ELF-1 (cell line): ENCODE data around the gene ACTL7A.
"Not testable (repeated sequence)": the region's sequence is repeated elsewhere in the genome, so short reads cannot be mapped to it uniquely, and the experiment has no call there.

Experiments
- DNase-seq: peaks from one replicate; pipeline ENCODE4 v3.0.0-alpha.2; 2016; ENCODE audit warnings: low read depth, low spot score

ACTL7A gene

DNA sequence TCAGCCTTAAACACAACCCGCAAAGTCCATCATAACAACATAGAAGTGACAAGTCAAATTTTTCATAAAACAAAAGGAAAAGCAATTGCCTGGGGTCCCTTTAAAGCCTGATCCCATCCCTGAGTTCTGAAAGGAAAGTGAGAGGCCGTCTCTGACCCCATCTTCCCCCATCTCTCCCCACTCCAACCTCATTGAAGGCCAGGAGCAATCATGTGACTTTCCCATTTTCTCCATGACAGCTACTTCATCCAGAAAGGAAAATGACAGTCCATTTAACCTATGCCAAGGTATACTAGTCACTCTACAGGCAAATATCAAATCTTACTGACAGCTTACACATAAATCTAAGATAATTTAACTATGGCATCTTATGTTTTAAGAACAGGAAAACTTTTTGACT lies 15.5 kb downstream of the ACTL7A start:
- no peak for DNase-seq

GRCh38 chr9:108880738-108881316 lies 18.8 kb downstream of the ACTL7A start:
- no peak for DNase-seq

DNA sequence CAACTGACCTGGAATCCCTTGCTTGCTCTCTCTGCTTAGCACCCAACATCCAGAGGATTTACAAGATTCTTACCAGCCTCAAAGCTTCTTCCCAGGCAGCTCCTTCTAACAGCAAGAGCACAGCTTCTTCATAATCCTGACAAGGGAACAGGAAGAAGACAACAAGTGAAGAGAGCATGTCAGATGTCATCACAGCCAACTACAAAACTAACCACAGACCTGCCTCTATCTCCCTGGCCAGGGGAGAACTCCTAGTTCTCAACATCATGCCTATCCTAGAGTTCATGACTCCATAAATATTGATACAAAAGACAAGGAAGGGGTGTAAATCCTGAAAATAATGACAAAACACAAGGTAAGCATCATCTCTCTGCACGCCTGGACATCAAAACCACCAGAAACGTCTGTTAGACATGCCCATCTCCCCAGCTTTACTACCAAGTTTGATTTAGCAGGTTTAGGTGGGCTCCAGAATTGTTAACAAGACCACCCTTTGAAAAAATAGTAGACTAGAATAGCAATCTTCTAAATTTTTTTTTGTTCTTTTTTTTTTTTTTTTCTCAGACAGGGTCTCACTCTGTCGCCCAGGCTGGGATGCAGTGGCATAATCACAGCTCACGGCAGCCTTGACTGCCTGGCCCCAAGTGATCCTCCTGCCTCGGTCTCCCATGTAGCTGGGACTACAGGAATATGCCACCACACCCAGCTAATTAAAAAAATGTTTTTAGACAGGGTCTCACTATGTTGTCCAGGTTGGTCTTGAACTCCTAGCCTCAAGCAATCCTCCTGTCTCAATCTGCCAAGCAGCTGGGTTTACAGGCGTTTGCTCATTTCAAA lies 20.2 kb downstream of the ACTL7A start:
- no peak for DNase-seq

DNA sequence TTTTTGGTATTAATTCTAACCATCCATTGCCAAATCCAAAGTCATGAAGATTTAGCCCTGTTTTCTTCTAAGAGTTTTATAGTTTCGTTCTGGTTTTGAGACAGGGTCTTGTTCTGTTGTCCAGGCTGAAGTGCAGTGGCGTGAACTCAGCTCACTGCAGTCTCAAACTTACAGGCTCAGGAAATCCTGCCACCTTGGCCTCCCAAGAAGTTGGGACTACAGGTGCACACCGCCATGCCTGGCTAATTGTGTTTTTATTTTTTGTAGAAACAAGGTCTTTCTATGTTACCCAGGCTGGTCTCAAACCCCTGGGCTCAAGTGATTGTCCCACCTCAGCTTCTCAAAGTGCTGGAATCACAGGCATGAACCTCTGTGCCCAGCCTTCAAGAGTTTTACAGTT lies 21.0 kb downstream of the ACTL7A start:
- DNase-seq: no peak

- no peak for DNase-seq
Measured at GRCh38 chr9:108884701-108885100, 22.6 kb downstream of the ACTL7A start.

DNA sequence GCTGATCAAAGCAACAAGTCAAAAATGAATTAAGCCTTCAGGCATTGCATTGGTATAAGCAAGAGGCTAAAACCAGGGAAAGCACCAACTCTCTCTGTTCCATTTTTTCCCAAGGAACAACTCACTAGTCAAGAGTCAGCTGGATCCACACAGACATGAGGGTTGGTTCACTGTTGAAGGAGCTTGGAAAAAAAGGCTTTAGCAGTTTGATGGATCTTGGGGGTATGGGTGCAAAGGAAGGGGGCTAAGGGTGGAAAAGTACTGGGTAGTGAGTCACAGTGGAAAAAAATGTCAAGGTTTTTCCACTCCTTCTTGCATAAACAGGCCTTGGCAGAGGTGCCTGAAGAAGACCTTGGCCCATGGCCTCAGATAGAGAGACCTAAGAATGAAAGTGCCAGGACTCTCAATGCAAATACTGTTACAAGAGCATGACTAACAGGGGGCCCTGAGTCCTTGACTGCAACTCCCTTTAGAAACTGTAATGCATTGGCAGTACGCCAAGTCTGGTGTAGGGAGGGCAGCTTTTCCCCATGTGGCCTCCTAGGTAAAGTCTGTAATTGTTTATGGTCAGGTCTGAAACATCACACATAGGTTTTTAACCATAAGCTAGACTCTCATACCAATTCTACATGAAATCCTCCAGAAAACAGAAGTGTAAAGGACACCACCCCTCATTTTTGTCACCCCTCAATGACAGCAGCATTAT lies 23.7 kb downstream of the ACTL7A start:
- no peak for DNase-seq

DNA sequence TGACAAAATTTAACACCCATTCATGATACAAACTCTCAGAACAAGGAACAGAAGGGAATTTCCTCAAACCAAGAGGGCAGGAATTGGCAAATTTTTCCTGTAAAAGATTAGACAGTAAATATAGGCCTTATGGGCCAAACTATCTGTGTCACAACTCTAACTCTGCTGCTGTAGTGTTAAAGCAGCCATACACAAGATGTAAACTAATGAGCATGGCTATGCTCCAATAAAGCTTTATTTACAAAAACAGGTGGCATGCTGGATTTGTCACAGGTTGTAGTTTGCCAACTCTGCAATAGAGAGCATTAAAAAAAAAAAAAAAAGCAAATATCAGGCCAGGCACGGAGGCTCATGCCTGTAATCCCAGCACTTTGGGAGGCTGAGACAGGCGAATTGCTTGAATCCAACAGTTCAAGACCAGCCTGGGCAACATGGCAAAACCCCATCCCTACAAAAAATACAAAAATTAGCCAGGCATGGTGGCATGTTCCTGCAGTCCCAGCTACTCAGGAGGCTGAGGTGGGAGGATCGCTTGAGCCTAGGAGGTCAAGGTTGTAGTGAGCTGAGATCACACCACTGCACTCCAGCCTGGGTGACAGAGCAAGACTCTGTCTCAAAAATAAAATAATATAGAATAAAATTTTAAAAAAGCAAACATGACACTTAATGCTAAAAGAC lies 24.7 kb downstream of the ACTL7A start:
- DNase-seq: not testable (repeated sequence)

DNA sequence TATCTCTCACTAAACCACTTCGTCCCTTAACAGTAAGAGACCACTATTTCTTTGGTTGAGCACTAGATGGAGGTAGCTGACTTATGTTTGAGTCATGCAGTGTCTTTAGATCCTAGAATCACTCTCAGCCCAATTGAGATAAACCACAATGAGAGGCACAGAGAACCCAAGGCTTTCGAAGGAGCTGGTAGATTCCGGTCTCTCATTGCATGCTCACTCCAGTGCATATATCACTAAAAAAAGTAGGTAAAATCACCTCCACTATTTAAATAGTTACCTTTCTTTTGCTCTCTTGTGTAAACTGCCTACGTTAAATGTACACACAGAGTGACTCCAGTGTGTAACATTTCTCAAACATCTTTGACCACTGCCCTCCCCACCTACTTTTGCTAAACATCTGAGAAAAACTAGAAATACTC lies 27.6 kb downstream of the ACTL7A start:
- no peak for DNase-seq

DNA sequence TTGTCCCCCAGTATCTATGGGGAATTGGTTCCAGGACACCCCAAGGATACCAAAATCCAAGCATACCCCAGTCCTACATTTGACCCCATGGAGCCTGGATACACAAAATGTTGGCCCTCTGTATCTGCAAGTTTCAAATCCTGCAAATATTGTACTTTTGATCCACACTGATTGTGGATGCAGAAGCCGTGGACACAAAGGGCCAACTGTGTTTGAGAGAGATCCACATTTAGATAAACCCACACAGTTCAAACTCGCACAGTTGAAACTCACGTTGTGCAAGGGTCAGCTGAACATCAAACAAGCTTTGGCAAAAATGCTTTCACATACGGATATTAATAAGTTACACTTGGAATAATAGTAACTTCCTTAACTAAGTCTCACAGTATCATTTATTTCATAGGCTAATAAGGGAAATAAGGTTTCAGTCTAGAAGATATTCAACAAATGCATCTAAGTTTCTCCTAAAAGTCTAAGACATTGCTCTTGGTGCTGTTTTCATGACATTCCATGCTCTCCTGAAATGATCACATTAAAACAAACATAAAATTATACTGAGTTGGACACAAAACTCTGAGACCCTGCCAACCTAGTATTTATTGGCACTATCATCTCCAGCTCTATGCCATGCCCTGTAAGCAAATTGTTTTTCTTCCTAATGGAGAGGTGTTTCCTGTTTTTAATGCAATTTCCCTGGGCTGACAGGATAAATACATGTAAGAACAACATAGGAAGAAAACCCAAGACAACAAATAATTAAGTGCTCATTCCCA lies 32.3 kb downstream of the ACTL7A start:
- no peak for DNase-seq

DNA sequence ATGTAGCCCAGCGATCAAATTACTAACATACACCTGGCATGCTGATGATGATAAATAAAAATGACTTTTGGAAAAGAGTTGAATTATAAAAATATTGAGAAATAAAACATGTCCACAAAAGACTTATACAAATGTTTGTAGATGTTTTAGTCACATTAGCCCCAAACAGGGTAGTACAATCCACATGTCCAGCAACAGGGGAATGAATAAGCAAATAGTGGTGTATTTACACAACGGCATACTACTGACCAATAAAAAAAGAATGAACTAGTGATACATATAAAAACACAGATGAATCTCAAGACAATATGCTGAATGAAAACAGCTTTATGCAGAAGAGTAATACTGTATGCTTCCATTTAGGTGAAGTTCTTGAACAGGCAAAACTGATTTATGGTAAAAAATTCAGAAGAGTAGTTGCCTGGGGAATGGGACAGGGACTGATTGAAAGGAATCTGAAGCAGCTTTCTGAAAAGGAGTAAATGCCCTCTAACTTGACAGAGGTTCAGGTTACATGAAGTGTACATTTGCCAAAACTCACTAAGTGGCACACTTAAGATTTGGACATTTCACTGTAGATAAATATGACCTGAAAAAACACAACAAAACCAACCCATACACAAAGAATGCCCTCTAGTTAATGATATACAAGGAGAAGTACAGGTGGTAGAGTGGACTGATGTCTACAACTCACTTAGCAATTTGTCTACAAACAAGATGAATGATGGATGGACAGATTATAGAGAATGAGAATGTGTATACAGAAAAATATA lies 35.4 kb downstream of the ACTL7A start:
- no peak for DNase-seq

DNA sequence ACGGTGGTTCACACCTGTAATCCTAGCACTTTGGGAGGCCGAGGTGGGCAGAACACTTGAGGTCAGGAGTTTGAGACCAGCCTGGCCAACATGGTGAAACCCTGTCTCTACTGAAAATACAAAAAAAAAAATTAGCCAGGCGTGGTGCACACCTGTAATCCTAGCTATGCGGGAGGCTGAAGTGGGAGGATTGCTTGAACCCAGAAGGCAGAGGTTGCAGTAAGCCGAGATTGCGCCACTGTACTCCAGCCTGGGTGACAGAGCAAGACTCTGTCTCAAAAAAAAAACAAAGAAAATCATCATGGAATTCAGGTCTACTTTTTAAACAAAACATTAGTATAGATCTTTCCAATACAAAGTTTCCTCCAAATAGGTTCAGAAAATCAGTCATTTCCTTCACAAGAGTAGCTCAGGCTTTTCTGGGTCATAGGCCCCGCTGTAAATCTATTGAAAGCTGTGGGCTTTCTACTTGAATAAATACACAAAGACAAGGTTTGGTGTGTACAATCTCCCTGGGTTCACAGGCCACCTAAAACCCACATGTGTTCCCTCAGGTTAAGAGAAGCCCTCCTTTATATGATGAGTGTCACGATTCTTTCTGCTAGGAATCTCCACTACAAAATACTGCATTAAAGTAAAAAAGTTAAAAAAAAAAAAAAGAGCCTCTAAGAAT lies 37.1 kb downstream of the ACTL7A start:
- DNase-seq: not testable (repeated sequence)

DNA sequence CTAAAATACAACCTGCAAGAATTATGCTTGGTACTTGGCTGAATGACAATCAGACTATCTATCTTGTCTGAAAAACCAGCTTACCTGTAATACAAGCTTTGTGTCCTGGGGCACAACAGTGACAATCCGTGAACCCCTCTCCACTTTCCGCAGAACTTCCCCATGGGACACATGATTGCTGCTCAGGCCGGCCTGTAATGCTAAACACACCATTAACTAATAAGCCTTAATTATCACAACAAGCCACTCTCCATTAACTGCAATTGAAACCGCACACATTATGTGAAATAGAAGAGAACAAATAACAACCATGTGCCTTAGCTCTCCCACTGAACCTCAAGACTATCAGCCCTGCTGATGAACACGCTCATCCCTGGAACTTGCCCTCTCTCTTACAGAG lies 38.1 kb downstream of the ACTL7A start:
- no peak for DNase-seq

DNA sequence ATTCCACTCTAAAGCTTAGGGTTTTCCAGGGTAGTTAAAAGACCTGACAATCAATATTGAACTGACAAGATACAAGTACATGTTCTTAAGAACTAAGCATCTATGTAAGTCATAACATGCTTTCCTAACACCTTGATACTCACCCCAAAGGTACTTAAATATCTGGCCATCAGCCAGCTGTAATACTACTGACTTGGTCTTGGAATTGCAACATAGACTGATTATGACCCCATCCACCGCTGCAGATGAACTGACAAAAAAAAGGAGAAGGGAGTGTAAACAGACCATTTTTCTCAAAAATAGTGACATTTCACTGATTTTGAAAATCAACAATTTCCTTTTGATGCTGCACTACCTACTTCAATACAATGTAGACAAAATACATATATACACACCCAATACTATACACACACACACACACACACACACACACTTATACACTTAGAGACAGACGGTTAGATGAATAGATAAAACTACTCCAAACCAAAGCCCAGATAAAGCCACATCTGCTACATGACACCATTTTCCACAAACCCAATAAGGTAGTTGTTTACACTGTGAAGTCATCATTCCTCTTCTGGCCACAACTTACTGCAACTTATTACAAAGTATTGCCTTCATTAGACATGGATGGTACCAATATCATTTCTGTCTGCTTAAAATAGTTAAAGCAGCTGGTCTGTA lies 41.5 kb downstream of the ACTL7A start:
- no peak for DNase-seq

- no peak for DNase-seq
Measured at GRCh38 chr9:108904161-108904560, 42.1 kb downstream of the ACTL7A start.

DNA sequence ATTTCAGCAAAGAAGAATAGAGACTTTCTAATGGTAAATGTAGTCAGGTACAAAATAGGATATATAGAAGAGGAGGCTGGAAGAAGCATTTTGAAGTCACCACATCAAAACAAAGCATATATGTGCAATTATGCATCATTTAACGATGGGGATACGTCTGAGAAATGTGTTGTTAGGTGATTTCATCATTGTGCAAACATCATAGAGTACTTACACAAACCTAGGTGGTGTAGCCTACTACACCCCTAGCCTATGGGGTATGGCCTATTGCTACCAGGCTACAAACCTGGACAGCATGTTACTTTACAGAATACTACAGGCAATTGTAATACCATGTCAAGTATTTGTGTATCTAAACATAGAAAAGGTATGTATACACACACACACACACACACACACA lies 43.4 kb downstream of the ACTL7A start:
- DNase-seq: no peak

- DNase-seq: no peak
Measured at GRCh38 chr9:108910402-108910801, 48.3 kb downstream of the ACTL7A start.

DNA sequence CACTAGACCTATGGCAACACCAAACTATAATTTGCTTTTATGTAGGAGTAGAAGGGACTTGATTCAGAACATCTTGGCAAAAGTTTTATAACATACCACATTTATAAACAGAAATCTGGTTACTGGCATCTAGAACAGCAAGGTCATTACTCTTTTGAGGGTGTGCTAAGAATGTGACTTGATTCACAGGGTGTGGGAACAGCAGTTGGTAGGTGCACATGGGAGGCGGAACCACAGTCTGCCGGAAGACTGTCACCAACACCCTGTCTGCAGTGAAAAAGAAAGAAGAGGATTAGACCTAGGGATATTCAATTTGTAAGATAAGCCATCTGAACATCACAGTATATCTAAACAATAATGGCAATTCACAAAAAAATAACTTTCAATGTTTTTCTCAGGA lies 48.8 kb downstream of the ACTL7A start:
- no peak for DNase-seq

- DNase-seq: no peak
Measured at GRCh38 chr9:108911820-108912219, 49.8 kb downstream of the ACTL7A start.
